ENCODE measurements around the gene TMTC4.

- no peak for TF ChIP-seq CTCF (IDR thresholded peaks at IDR 0.05)
- TF ChIP-seq EZH2phosphoT487 (IDR thresholded peaks at IDR 0.05), result no peak
- no peak for TF ChIP-seq EZH2 (IDR thresholded peaks at IDR 0.05)
These were observed 10.3 kb downstream of the TMTC4 start for GRCh38 chr13:100664171-100664900.
